HEK293 (cell line): ENCODE measurements around the gene NDOR1.

Source experiments
- FEZF1 ChIP-seq: fragments of 450-650 bp; formaldehyde crosslinking; IDR thresholded peaks from 2 replicates; pipeline ENCODE4 v1.5.1; 2016; ENCODE audit warnings: missing biosample characterization, missing genetic modification characterization
- GLIS2 ChIP-seq: fragments of 450-650 bp; formaldehyde crosslinking; IDR thresholded peaks from 2 replicates; pipeline ENCODE4 v1.5.1; 2016; ENCODE audit warnings: missing biosample characterization, missing genetic modification characterization
- INSM2 ChIP-seq: fragments of 450-650 bp; formaldehyde crosslinking; IDR thresholded peaks from 2 replicates; pipeline ENCODE4 v1.5.1; 2016; ENCODE audit warnings: missing biosample characterization, missing genetic modification characterization
- KLF16 ChIP-seq: fragments of 450-650 bp; formaldehyde crosslinking; IDR thresholded peaks from 2 replicates; pipeline ENCODE4 v1.5.1; 2017; ENCODE audit warnings: missing biosample characterization, missing genetic modification characterization
- KLF17 ChIP-seq: fragments of 450-650 bp; formaldehyde crosslinking; IDR thresholded peaks from 2 replicates; pipeline ENCODE4 v1.5.1; 2016; ENCODE audit warnings: missing biosample characterization, missing genetic modification characterization
- PRDM10 ChIP-seq: fragments of 450-650 bp; formaldehyde crosslinking; IDR thresholded peaks from 2 replicates; pipeline ENCODE4 v1.5.1; 2016; ENCODE audit warnings: missing biosample characterization, missing genetic modification characterization
- SP2 ChIP-seq: fragments of 450-650 bp; formaldehyde crosslinking; IDR thresholded peaks from 2 replicates; pipeline ENCODE4 v1.5.1; 2016; ENCODE audit warnings: missing biosample characterization, missing genetic modification characterization
- ZBTB10 ChIP-seq: fragments of 450-650 bp; formaldehyde crosslinking; IDR thresholded peaks from 2 replicates; pipeline ENCODE4 v1.5.1; 2016; ENCODE audit warnings: missing biosample characterization, missing genetic modification characterization
- ZEB2 ChIP-seq: fragments of 450-650 bp; formaldehyde crosslinking; IDR thresholded peaks from 2 replicates; pipeline ENCODE4 v1.5.1; 2016; ENCODE audit warnings: missing biosample characterization, missing genetic modification characterization
- ZFP3 ChIP-seq: fragments of 450-650 bp; formaldehyde crosslinking; IDR thresholded peaks from 2 replicates; pipeline ENCODE4 v1.5.1; 2016; ENCODE audit warnings: low read depth, missing biosample characterization, missing genetic modification characterization
- ZFP37 ChIP-seq: fragments of 450-650 bp; formaldehyde crosslinking; IDR thresholded peaks from 2 replicates; pipeline ENCODE4 v1.5.1; 2016; ENCODE audit warnings: missing biosample characterization, missing genetic modification characterization
- ZNF114 ChIP-seq: fragments of 450-650 bp; formaldehyde crosslinking; IDR thresholded peaks from 2 replicates; pipeline ENCODE4 v1.5.0; 2017; ENCODE audit warnings: missing biosample characterization, missing genetic modification characterization
- ZNF211 ChIP-seq: fragments of 450-650 bp; formaldehyde crosslinking; IDR thresholded peaks from 2 replicates; pipeline ENCODE4 v1.5.1; 2016; ENCODE audit warnings: low read depth, missing biosample characterization, missing genetic modification characterization
- ZNF23 ChIP-seq: fragments of 450-650 bp; formaldehyde crosslinking; IDR thresholded peaks from 2 replicates; pipeline ENCODE4 v1.5.1; 2016; ENCODE audit warnings: missing biosample characterization, missing genetic modification characterization, borderline replicate concordance
- ZNF311 ChIP-seq: fragments of 450-650 bp; formaldehyde crosslinking; IDR thresholded peaks from 2 replicates; pipeline ENCODE4 v1.5.1; 2017; ENCODE audit warnings: missing biosample characterization, missing genetic modification characterization, borderline replicate concordance
- ZNF362 ChIP-seq: fragments of 450-650 bp; formaldehyde crosslinking; IDR thresholded peaks from 2 replicates; pipeline ENCODE4 v1.5.1; 2016; ENCODE audit warnings: missing biosample characterization, missing genetic modification characterization
- ZNF37A ChIP-seq: fragments of 450-650 bp; IDR thresholded peaks from 2 replicates; pipeline ENCODE4 v1.5.1; 2018; ENCODE audit warnings: missing biosample characterization, missing genetic modification characterization
- ZNF48 ChIP-seq: fragments of 450-650 bp; formaldehyde crosslinking; IDR thresholded peaks from 2 replicates; pipeline ENCODE4 v1.5.1; 2016; ENCODE audit warnings: missing biosample characterization, missing genetic modification characterization
- ZNF514 ChIP-seq: fragments of 450-650 bp; formaldehyde crosslinking; IDR thresholded peaks from 2 replicates; pipeline ENCODE4 v1.5.1; 2016; ENCODE audit warnings: missing biosample characterization, missing genetic modification characterization
- ZNF529 ChIP-seq: fragments of 450-650 bp; formaldehyde crosslinking; IDR thresholded peaks from 2 replicates; pipeline ENCODE4 v1.5.1; 2017; ENCODE audit warnings: missing genetic modification characterization, missing biosample characterization; ENCODE audit not compliant: insufficient replicate concordance
- ZNF548 ChIP-seq: fragments of 450-650 bp; formaldehyde crosslinking; IDR thresholded peaks from 2 replicates; pipeline ENCODE4 v1.5.1; 2016; ENCODE audit warnings: missing biosample characterization, missing genetic modification characterization
- ZNF549 ChIP-seq: fragments of 450-650 bp; IDR thresholded peaks from 2 replicates; pipeline ENCODE4 v1.5.1; 2018; ENCODE audit warnings: missing biosample characterization, missing genetic modification characterization, mild to moderate bottlenecking, inconsistent platforms, moderate library complexity
- ZNF658 ChIP-seq: fragments of 450-650 bp; formaldehyde crosslinking; IDR thresholded peaks from 2 replicates; pipeline ENCODE4; 2016; ENCODE audit warnings: missing biosample characterization, missing genetic modification characterization
- ZNF692 ChIP-seq: fragments of 450-650 bp; formaldehyde crosslinking; IDR thresholded peaks from 2 replicates; pipeline ENCODE4 v1.5.1; 2016; ENCODE audit warnings: missing biosample characterization, missing genetic modification characterization
- ZSCAN16 ChIP-seq: fragments of 450-650 bp; formaldehyde crosslinking; IDR thresholded peaks from 2 replicates; pipeline ENCODE4 v1.5.1; 2016; ENCODE audit warnings: missing biosample characterization, missing genetic modification characterization
- ZSCAN18 ChIP-seq: fragments of 450-650 bp; formaldehyde crosslinking; IDR thresholded peaks from 2 replicates; pipeline ENCODE4 v1.5.1; 2016; ENCODE audit warnings: missing biosample characterization, missing genetic modification characterization

NDOR1 gene

GRCh38 chr9:137254624-137255447 is 49.3 kb downstream of the NDOR1 start, which contains the start of gene NELFB (continued):
- no peak for TF ChIP-seq ZSCAN16 (tag by site-specific recombination)
- TF ChIP-seq ZNF529, result no peak
- no peak for TF ChIP-seq ZNF658
- TF ChIP-seq GLIS2 (tag by site-specific recombination), result peak; percentile 17; the same call in 1 of the 2 replicates
- TF ChIP-seq ZNF311, result no peak
- TF ChIP-seq ZNF211 (tag by site-specific recombination), result no peak
- TF ChIP-seq ZFP3, result no peak
- no peak for TF ChIP-seq ZNF37A (tag by site-specific recombination)
- no peak for TF ChIP-seq FEZF1 (tag by site-specific recombination)
- no peak for TF ChIP-seq ZBTB10
- no peak for TF ChIP-seq ZNF23 (tag by site-specific recombination)
- no peak for TF ChIP-seq ZNF692 (tag by site-specific recombination)
- TF ChIP-seq PRDM10 (tag by site-specific recombination), result no peak
- TF ChIP-seq ZNF548 (tag by site-specific recombination), result no peak
- no peak for TF ChIP-seq ZFP37 (tag by site-specific recombination)
- no peak for TF ChIP-seq ZNF514 (tag by site-specific recombination)
- TF ChIP-seq ZNF114 (tag by site-specific recombination), result no peak
- no peak; the same call in 1 of the 2 replicates for TF ChIP-seq KLF17 (tag by site-specific recombination)
- TF ChIP-seq ZEB2 (tag by site-specific recombination), result 0 out of 2 replicates have a peak, but pooled peaks have one; percentile 36
- TF ChIP-seq KLF16, result peak; percentile 94
- TF ChIP-seq ZNF549 (tag by site-specific recombination), result no peak
- TF ChIP-seq SP2 (tag by site-specific recombination), result peak; percentile 78
- no peak for TF ChIP-seq ZNF48 (tag by site-specific recombination)
- peak; percentile 44; the same call in 1 of the 2 replicates for TF ChIP-seq INSM2 (tag by site-specific recombination)
- no peak for TF ChIP-seq ZNF362 (tag by site-specific recombination)
- TF ChIP-seq ZSCAN18, result no peak
